GM10248 (cell line): ENCODE results near the gene HK1.
A peak's percentile ranks its signal among the peaks of the same experiment; 100 is the strongest.

Source experiments
- CTCF ChIA-PET: fragments of 300-600 bp; sonication (Branson Sonifier 250); formaldehyde crosslinking; extraction: SDS; loops from one replicate; lab custom pipeline; 2021; ENCODE audit warnings: antibody characterized with exemption; lab: Yijun Ruan, JAX
- POLR2A ChIA-PET: fragments of 350-650 bp; sonication (Branson Sonifier 250); formaldehyde crosslinking; extraction: SDS; loops from one replicate; lab custom pipeline; 2020; ENCODE audit warnings: antibody characterized with exemption; lab: Yijun Ruan, JAX
- DNase-seq: peaks from one replicate; pipeline ENCODE4 v3.0.0; 2012; ENCODE audit errors: extremely low spot score
- TF ChIP-seq, protein P1 (sequence below): IDR thresholded peaks from 2 replicates; pipeline ENCODE4 v1.5.1; 2012; ENCODE audit warnings: mild to moderate bottlenecking, low read depth; ENCODE audit errors: extremely low read depth, missing control alignments, control extremely low read depth

Gene HK1

DNA sequence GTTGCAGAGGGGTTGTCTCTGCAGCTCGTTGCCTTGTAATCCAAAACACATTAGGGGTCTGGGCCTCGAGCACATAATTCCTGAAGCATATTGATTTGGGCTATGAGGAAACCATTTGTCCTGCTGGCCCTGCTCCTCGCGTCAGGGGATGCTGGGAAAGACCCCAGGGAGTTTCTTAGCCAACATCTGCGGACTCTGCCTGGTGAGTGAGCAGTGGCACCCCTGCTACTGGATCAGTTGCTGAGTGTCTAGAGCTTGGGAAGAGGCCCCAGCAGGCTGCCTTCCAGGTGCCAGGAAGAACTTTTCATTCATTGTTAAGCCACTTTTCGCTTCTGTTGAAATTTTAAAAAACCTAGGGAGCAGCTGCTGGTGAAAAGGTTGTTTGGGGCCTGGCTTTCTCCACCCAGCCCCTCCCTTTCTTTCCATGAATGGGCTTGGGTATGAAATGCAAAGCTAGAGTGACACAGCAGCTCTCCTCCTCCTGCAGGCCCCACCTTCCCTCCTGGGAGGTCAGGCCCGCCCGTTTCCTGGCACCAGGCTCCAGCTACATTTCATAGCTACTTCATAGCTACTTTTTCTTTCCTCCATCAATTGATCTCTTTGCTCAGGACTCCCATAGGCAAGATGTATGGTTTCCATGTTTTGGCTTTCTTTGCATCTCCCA is 111.7 kb downstream of the HK1 start:
- CTCF ChIA-PET: interaction anchor here (0.7 to 2.4 kb wide), 14 partner anchors 8 to 385 kb away, joined by 3 to 22 read pairs (median 5); partner anchors contain the start of gene TSPAN15
- no peak for DNase-seq
- TF ChIP-seq, protein P1, sequence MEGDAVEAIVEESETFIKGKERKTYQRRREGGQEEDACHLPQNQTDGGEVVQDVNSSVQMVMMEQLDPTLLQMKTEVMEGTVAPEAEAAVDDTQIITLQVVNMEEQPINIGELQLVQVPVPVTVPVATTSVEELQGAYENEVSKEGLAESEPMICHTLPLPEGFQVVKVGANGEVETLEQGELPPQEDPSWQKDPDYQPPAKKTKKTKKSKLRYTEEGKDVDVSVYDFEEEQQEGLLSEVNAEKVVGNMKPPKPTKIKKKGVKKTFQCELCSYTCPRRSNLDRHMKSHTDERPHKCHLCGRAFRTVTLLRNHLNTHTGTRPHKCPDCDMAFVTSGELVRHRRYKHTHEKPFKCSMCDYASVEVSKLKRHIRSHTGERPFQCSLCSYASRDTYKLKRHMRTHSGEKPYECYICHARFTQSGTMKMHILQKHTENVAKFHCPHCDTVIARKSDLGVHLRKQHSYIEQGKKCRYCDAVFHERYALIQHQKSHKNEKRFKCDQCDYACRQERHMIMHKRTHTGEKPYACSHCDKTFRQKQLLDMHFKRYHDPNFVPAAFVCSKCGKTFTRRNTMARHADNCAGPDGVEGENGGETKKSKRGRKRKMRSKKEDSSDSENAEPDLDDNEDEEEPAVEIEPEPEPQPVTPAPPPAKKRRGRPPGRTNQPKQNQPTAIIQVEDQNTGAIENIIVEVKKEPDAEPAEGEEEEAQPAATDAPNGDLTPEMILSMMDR: no peak
- POLR2A ChIA-PET: no interaction called here

DNA sequence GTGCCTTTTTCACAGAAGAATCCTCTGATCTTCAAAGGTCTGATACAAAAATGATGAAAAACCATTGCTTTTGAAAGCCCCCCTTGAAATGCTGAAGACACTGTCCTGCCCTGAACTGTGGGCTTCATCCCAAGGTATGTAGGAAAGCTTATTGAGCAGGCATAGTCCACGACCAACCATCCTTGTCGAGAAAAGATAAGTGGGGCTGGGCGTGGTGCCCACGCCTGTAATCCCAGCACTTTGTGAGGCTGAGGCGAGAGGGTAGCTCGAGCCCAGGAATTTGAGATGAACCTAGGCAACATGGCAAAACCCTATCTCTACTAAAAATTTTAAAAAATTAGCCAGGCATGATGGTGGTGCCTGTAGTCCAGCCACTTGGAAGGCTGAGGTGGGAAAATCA is 112.9 kb downstream of the HK1 start:
- POLR2A ChIA-PET: no interaction called here
- DNase-seq: no peak

DNA sequence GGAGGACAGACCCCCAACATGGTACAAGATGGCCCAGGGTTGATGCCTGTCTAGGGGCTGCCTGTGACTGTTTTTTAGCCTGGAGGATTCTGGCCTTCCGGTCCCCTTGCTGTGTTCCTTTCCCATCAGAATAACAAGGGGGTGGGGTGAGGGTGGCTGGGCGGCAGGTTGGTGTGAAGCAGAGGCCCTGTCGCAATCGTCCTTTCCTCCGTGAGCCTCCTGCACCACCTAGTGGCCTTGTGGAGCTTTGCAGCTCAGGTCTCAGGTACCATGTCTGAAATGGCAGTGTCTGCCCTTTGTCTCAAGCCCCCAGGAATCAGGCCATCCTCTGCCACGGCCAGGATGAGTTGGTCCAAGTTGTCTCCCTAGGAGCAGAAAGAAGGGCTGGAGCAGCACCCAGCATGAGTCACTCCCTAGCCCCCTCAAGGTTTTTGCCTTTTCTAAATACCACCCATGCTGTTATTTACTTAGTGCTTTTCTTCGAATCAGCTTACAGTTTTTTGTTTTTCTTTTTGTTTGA is 114.2 kb downstream of the HK1 start:
- ChIA-PET CTCF (interaction anchor here (0.8 to 3.0 kb wide), 26 partner anchors 9 to 440 kb away, joined by 3 to 80 read pairs (median 4); no protein-coding TSS in a partner anchor), POLR2A (no interaction called here)

More for the DNA sequence above, 112.9 kb downstream of the HK1 start:
- CTCF ChIA-PET: interaction anchor here (1.0 to 2.4 kb wide), 10 partner anchors 9 to 197 kb away, joined by 3 to 22 read pairs (median 5); no protein-coding TSS in a partner anchor
- TF ChIP-seq, protein P1: no peak

DNA sequence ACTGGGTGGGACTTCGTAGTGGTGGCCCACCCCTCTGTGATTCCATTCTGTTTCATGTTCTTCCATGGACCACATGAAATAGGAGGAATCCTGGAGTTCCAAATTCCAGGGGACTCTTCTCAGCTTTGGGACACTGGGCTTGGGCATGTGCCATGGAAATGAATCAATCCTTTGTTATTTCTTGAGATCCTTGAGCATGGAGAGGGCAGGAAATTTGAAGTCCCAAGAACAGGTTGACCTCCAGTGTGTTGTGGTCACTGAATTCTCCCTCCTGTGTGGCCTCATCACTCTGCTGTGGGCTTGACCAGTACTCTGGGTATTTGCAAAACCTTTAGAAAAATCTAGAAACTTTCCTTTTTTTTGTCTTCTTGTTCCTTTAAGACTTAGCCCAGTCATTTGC is 115.7 kb downstream of the HK1 start:
- POLR2A ChIA-PET: no interaction called here
- TF ChIP-seq, protein P1: no peak
- DNase-seq: no peak
- CTCF ChIA-PET: interaction anchor here (1.6 to 3.0 kb wide), 3 partner anchors 13 to 158 kb away, joined by 11 to 80 read pairs (median 30); no protein-coding TSS in a partner anchor

More for the DNA sequence above, 114.2 kb downstream of the HK1 start:
- TF ChIP-seq, protein P1: peak; percentile 96
- DNase-seq: peak; percentile 88

DNA sequence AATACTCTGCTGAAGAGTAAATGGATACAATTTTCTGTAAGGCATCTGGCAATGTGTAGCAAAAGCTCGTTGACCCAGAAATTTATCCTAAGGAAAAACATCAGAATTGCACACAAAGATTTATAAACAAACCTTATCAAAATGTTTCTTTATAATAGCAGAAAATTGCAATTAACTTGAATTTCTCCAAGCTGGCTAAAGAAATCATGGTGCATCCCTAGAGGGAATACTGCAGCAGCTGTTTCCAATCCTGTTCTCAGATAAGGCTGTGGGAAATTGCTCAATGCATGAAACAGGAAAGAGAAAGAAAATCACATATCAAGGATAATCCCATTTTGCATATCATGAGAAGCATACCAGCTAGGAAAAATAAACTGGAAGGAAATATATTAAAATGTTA is 119.7 kb downstream of the HK1 start:
- POLR2A ChIA-PET: no interaction called here

DNA sequence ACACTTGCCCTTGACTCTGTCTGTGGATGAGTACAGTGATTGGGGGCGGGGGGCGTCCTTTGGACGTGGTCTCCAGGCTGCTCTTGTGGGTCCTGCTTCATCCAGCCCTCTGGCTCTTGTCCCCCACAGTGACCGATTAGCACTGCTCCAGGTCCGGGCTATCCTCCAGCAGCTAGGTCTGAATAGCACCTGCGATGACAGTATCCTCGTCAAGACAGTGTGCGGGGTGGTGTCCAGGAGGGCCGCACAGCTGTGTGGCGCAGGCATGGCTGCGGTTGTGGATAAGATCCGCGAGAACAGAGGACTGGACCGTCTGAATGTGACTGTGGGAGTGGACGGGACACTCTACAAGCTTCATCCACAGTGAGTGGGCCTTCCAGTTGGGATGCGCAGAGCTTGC is 120.2 kb downstream of the HK1 start:
- ChIA-PET CTCF (interaction anchor here (1.3 to 2.2 kb wide), 3 partner anchors 9 to 326 kb away, joined by 3 to 18 read pairs (median 3); no protein-coding TSS in a partner anchor), POLR2A (interaction anchor here (0.5 kb wide), 1 partner anchor 465 kb away, joined by 3 read pairs; no protein-coding TSS in a partner anchor)
- TF ChIP-seq, protein P1: no peak
- no peak for DNase-seq

More for the DNA sequence above, 119.7 kb downstream of the HK1 start:
- TF ChIP-seq, protein P1: no peak
- DNase-seq: no peak
- CTCF ChIA-PET: interaction anchor here (1.3 to 2.2 kb wide), 3 partner anchors 10 to 326 kb away, joined by 3 to 18 read pairs (median 3); no protein-coding TSS in a partner anchor
